C4-2B (cell line): Measurements from ENCODE around the gene CDKAL1.

ENCODE experiments used
- H3K27ac ChIP-seq: fragments of 450-650 bp; 2 replicates; pipeline ENCODE4 v1.5.1; 2017
- CTCF ChIP-seq: fragments of 450-650 bp; conservative IDR thresholded peaks from 2 replicates; pipeline ENCODE4 v1.5.1; 2017; ENCODE audit warnings: mild to moderate bottlenecking
- ZFX ChIP-seq: fragments of 450-650 bp; IDR thresholded peaks from 2 replicates; pipeline ENCODE4 v1.6.1; 2017

CDKAL1 gene

DNA sequence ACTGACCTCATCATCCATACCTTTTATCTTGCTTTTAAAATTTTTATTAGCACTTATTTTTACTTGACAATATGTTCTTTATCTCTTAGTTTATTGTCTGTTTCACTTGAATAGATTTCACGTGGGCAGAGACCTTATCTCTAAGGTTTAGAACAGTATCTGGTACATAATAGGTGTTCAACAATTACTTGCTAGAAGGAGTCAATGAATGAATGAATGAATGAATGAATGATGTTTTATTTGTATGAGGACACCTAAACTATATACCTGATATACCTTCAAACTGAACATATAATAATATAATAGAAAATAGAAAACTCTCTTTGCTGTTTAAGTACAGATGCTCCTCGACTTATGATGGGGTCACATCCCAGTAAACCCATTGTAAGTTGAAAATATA lies 412.6 kb downstream of the CDKAL1 start:
- no peak overlapping the region for H3K27ac ChIP-seq
- TF ChIP-seq ZFX (no peak), CTCF (no peak)

DNA sequence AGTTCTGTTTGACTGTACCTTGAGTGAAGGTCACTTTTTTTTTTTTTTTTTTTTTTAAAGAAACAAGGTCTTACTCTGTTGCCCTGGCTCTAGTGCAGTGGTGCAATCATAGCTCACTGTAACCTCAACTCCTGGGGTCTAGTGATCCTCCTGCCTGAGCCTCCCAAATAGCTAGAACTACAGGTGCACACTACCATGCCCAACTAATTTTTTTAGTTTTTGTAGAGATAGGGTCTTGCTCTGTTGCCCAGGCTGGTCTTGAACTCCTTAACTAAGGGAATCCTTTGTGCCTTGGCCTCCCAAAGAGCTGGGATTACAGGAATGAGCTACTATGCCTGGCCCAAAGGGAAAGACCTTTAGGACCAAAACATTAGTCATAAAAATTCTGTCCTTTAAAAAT lies 413.7 kb downstream of the CDKAL1 start:
- no peak overlapping the region for H3K27ac ChIP-seq
- TF ChIP-seq CTCF (no peak), ZFX (no peak)

- no peak overlapping the region for H3K27ac ChIP-seq
- TF ChIP-seq ZFX (no peak), CTCF (no peak)
Measured at GRCh38 chr6:20948556-20948955, 414.3 kb downstream of the CDKAL1 start.

DNA sequence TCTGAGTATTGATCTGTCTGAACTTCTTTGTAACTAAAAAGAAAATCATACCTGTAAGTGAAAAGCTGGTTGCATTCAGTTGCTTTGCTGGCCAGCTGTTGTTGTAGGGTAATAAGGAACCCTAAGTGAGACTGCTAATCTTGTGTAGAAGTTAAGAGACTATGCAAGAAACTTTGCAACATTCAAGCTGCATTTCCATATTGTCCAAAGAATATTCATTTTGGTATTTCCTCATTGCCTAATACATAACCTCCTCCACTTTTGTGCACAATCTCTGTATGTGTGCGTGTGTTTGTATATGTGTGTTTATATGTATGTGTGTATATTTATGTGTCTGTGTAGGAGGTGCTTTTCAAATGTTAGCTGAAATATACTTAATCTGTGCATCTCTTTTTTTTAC lies 414.9 kb downstream of the CDKAL1 start:
- no peak overlapping the region for H3K27ac ChIP-seq
- TF ChIP-seq CTCF, result no peak

DNA sequence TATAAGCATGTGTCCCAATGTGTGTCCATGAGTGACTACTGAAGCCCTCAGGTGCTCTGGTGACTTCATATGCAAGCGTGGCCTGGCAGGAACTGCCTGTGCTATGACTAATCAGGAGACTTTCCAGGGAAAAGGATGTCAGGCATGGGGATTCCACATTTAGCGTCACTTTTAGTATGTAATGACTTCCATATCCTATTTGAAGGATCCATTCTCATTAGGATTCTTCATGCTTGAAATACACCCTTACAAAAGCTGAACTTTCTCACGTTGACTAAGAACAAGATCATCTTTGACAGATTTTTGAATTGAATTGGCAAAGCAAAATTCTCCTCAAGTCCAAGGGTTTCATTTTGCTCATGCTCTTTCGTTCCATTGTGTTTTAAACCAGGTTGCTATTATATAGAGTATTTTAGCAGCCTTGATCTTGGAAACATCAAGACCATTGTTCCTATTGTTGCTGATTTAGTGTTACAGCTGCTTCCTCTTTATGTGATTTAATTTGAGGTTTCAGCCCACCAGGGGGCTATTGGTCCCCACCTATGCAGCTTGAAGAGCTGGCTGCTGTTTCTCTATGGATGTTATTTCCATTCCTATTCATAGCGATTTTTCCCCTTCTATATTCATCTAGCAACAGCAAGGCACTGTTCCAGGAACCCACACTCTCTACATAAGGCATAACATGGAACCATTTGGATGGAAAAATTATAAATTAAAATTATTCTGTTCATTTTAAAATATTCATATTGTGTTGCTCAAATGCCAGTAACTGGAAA lies 418.6 kb downstream of the CDKAL1 start:
- no peak overlapping the region for H3K27ac ChIP-seq
- TF ChIP-seq ZFX (no peak), CTCF (no peak)

DNA sequence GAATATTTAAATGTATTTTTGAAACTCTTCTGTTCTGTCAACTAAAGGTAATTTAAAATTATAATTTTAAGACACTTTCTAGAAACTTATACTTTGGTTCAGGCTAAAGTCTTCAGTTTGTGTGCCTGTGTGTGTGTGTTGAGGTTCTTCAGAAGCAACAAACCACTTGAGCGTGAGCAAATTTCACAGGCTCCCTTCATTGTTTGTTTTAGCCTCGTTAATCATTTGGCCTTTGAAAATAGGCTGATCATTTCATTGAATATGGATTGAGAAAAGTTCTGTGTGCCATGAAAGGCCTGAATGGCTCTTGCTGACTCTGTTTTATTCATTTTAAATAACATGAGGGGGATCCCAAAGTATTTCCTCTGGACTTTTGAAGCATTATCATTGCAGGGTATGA lies 420.1 kb downstream of the CDKAL1 start:
- no peak for TF ChIP-seq ZFX
- TF ChIP-seq CTCF, result no peak
- no peak overlapping the region for H3K27ac ChIP-seq

DNA sequence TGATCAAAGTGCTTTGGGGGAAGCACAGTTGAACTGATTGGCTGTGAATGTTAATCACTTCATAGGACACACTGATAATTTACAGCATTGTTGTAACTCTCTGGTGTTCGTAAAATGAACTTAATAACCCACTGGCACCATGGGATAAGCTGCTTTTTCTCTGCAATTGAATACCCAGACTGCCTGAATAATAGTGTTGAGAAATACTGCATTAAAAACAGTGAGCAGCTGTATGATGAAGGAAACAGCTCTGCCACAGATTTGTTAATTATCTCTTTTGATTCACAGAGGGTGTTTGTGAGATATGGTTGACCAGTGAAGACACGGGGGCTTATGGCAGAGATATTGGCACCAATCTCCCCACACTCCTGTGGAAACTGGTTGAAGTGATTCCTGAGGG lies 420.9 kb downstream of the CDKAL1 start:
- H3K27ac ChIP-seq, result no peak overlapping the region
- TF ChIP-seq ZFX (no peak), CTCF (no peak)
